Urinary bladder (tissue), 4 donors: ENCODE data around the gene TTYH1. TPM values are rescaled to one million over a fixed set of nuclear protein-coding genes. Genes with fewer than 3 reads are reported as not detected.

ENCODE experiments used
- DNase-seq: peaks from one replicate; pipeline ENCODE4 v3.0.0-alpha.2; 2015; ENCODE audit errors: extremely low spot score
- H3K27ac ChIP-seq: one replicate; pipeline ENCODE4 v1.5.1; 2013; ENCODE audit warnings: low read depth, mild to moderate bottlenecking, moderate library complexity
- H3K36me3 ChIP-seq: one replicate; pipeline ENCODE4 v1.6.1; 2013; ENCODE audit warnings: mild to moderate bottlenecking, moderate library complexity; ENCODE audit not compliant: insufficient read depth
- H3K4me1 ChIP-seq: one replicate; pipeline ENCODE4 v1.6.1; 2013; ENCODE audit warnings: mild to moderate bottlenecking, moderate library complexity; ENCODE audit not compliant: insufficient read depth
- H3K4me3 ChIP-seq: one replicate; pipeline ENCODE4 v1.5.1; 2013; ENCODE audit warnings: low read depth, low read length
- WGBS: extraction: QIAGEN DNeasy Blood & Tissue Kit; methylation state at CpG from one replicate; pipeline ENCODE4 v1.1.7; 2013; 5-methylcytosine and 5-hydroxymethylcytosine counted together
- polyA plus RNA-seq: library from polyadenylated mRNA; stranded (reverse); fragments of 200-250 nt; gene quantifications from one replicate; pipeline ENCODE4 v1.2.3, GENCODE V29; 2013
- total RNA-seq: library from RNA; depleted of rRNA; stranded (reverse); fragments of >200 nt; gene quantifications from one replicate; pipeline ENCODE4 v1.2.3, GENCODE V29; 2014
- donor health status: healthy with polysubstance abuse.
- donor health status: healthy.

TTYH1 gene
- total and polyA plus RNA-seq, 2 donors = 3.6 to 3.7 TPM

- WGBS = 82% methylated on average over 7 of the region's 7 CpGs
- DNase-seq = no peak
- Histone ChIP-seq H3K4me1 (no peaks in the 10 kb centered on the region), H3K27ac (no peak overlapping the region), H3K4me3 (no peak overlapping the region), H3K36me3 (no peaks in the 10 kb centered on the region)
These were observed 7.5 kb upstream of the TTYH1 start for GRCh38 chr19:54407780-54408179.

- Histone ChIP-seq H3K36me3 (no peaks in the 10 kb centered on the region), H3K4me3 (no peak overlapping the region), H3K27ac (no peak overlapping the region), H3K4me1 (no peaks in the 10 kb centered on the region)
- DNase-seq = no peak
- 78% methylated on average over 9 of the region's 9 CpGs for WGBS
These were observed 6.7 kb upstream of the TTYH1 start for GRCh38 chr19:54408456-54409026.

GRCh38 chr19:54411033-54411432 lies 4.2 kb upstream of the TTYH1 start:
- Histone ChIP-seq H3K4me3 (no peak overlapping the region), H3K36me3 (no peaks in the 10 kb centered on the region), H3K4me1 (no peaks in the 10 kb centered on the region), H3K27ac (no peak overlapping the region)
- no peak for DNase-seq

- Histone ChIP-seq H3K4me1 (no peaks in the 10 kb centered on the region), H3K4me3 (no peak overlapping the region), H3K36me3 (no peaks in the 10 kb centered on the region), H3K27ac (no peak overlapping the region)
- WGBS = 74% methylated on average over 4 of the region's 4 CpGs
- no peak for DNase-seq
These were observed 2.4 kb upstream of the TTYH1 start for GRCh38 chr19:54412877-54413276.

GRCh38 chr19:54414156-54414555 lies 1.1 kb upstream of the TTYH1 start:
- Histone ChIP-seq H3K4me3 (no peak overlapping the region), H3K4me1 (no peaks in the 10 kb centered on the region), H3K27ac (no peak overlapping the region), H3K36me3 (no peaks in the 10 kb centered on the region)
- DNase-seq = no peak
- 90% methylated on average over 4 of the region's 4 CpGs for WGBS

- no peak for DNase-seq
- no peaks in the 10 kb centered on the region for H3K4me1 ChIP-seq
- H3K27ac ChIP-seq = no peak overlapping the region
- no peaks in the 10 kb centered on the region for H3K36me3 ChIP-seq
- 4% methylated on average over 28 of the region's 28 CpGs for WGBS
- H3K4me3 ChIP-seq = no peak overlapping the region
These were observed 823 bp downstream of the TTYH1 start for GRCh38 chr19:54415901-54416673.

- H3K27ac ChIP-seq = no peak overlapping the region
- no peak for DNase-seq
- WGBS = 33% methylated on average over 44 of the region's 44 CpGs
- no peaks in the 10 kb centered on the region for H3K4me1 ChIP-seq
- H3K4me3 ChIP-seq = no peak overlapping the region
- no peaks in the 10 kb centered on the region for H3K36me3 ChIP-seq
These were observed 1.6 kb downstream of the TTYH1 start for GRCh38 chr19:54416695-54417491.

- Histone ChIP-seq H3K4me1 (no peaks in the 10 kb centered on the region), H3K4me3 (no peak overlapping the region), H3K36me3 (no peaks in the 10 kb centered on the region), H3K27ac (no peak overlapping the region)
- WGBS = 17% methylated on average over 25 of the region's 25 CpGs
- no peak for DNase-seq
These were observed 3.0 kb downstream of the TTYH1 start for GRCh38 chr19:54418030-54418929.

- DNase-seq = no peak
- Histone ChIP-seq H3K4me3 (no peak overlapping the region), H3K4me1 (no peaks in the 10 kb centered on the region), H3K27ac (no peak overlapping the region), H3K36me3 (no peaks in the 10 kb centered on the region)
- WGBS = 84% methylated on average over 26 of the region's 26 CpGs
These were observed 3.9 kb downstream of the TTYH1 start for GRCh38 chr19:54418930-54419800.

- H3K4me3 ChIP-seq = no peak overlapping the region
- DNase-seq = no peak
These were observed 4.8 kb downstream of the TTYH1 start for GRCh38 chr19:54420068-54420382.

GRCh38 chr19:54420383-54421168 lies 5.3 kb downstream of the TTYH1 start:
- DNase-seq = no peak

More at GRCh38 chr19:54420068-54420382, 4.8 kb downstream of the TTYH1 start:
- Histone ChIP-seq H3K27ac (no peak overlapping the region), H3K4me1 (no peaks in the 10 kb centered on the region), H3K36me3 (no peaks in the 10 kb centered on the region)
- 32% methylated on average over 10 of the region's 10 CpGs for WGBS

GRCh38 chr19:54421169-54421516 lies 5.9 kb downstream of the TTYH1 start:
- Histone ChIP-seq H3K4me3 (no peak overlapping the region), H3K27ac (no peak overlapping the region), H3K36me3 (no peaks in the 10 kb centered on the region), H3K4me1 (no peaks in the 10 kb centered on the region)
- 23% methylated on average over 9 of the region's 9 CpGs for WGBS
- no peak for DNase-seq

More at GRCh38 chr19:54420383-54421168, 5.3 kb downstream of the TTYH1 start:
- Histone ChIP-seq H3K27ac (no peak overlapping the region), H3K4me3 (no peak overlapping the region), H3K4me1 (no peaks in the 10 kb centered on the region), H3K36me3 (no peaks in the 10 kb centered on the region)
- 7% methylated on average over 37 of the region's 37 CpGs for WGBS
